HG03469 (cell line): ENCODE results near the gene HDGFL1.

ENCODE experiments used
- ATAC-seq: cut with Tn5 transposase; IDR thresholded peaks from one replicate; pipeline ENCODE4 v1.9.1; 2021; ENCODE audit warnings: mild to moderate bottlenecking, moderate library complexity, moderate number of reproducible peaks; ENCODE audit not compliant: unreplicated experiment

Gene HDGFL1

GRCh38 chr6:22569281-22570184 is at the start of gene HDGFL1:
HDGFL1 (plus strand) TSS chr6:22569566; CDS start chr6:22569576, 10 bp downstream.
- no peak for ATAC-seq

- no peak for ATAC-seq
These were observed 48.3 kb upstream of the HDGFL1 start for GRCh38 chr6:22521035-22521434.

GRCh38 chr6:22526736-22527135 is 42.6 kb upstream of the HDGFL1 start:
- ATAC-seq = no peak

- no peak for ATAC-seq
These were observed 39.5 kb upstream of the HDGFL1 start for GRCh38 chr6:22529866-22530265.

GRCh38 chr6:22530506-22530905 is 38.9 kb upstream of the HDGFL1 start:
- no peak for ATAC-seq

GRCh38 chr6:22536122-22536521 is 33.2 kb upstream of the HDGFL1 start:
- no peak for ATAC-seq

DNA sequence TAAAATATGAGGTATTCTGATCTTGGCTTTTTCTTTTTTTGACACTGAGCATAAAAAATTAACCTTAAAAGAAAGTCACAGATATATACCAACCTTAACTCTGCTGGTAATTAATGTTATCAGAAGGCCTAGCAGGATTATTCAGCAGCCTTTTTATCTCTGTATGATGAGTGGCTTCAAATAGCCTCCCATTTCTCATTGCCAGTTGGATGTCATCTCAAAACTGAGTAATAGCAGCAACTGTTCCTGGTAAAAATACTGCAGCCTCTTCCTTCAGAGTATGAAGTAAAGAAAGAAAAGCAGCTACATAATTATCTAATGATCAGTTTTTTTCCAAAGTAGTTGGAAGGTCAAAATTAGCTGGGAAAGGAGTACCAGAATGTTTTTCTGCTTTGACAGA is 24.9 kb upstream of the HDGFL1 start:
- ATAC-seq = no peak

- ATAC-seq = no peak
These were observed 24.3 kb upstream of the HDGFL1 start for GRCh38 chr6:22545051-22545450.

- no peak for ATAC-seq
These were observed 23.1 kb upstream of the HDGFL1 start for GRCh38 chr6:22546236-22546635.

GRCh38 chr6:22550971-22551670 is 18.2 kb upstream of the HDGFL1 start:
- no peak for ATAC-seq

DNA sequence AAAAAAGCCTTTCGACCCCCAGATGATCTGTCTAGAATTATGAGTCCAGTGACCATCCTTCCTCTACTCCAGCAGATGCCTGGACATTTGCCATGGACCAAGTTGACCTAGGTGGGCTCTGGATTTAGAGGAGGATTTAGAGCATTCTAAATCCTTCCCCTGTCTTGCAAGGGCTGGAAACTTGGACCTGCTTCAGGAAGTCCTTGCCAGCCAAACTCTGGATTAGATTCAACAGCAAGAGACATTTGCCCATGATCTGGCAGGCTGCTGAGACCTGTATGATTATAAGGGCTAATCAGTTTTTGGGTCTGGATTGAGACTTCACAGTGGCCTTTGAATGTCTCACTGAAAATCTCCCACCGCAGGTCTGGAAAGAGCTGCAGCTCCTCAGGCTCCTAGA is 13.1 kb upstream of the HDGFL1 start:
- no peak for ATAC-seq

DNA sequence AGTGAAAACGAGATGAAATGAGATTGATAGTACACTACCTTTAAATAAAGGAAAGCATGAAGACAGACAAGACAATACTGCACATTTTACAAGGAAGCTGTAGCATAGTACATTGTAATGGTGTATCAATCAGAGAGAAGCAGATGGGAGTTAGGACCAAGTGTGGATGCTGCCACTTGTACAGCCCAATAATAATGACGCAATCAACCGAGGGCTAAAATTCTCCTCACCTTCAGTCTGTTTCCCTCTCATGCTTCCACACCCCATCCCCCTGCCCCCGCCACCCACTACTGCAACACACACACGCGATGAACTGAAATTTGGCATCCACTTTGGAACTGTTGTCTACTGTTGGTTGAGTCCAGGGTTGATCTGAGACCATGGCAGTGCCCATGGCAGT is 12.4 kb upstream of the HDGFL1 start:
- ATAC-seq = no peak

DNA sequence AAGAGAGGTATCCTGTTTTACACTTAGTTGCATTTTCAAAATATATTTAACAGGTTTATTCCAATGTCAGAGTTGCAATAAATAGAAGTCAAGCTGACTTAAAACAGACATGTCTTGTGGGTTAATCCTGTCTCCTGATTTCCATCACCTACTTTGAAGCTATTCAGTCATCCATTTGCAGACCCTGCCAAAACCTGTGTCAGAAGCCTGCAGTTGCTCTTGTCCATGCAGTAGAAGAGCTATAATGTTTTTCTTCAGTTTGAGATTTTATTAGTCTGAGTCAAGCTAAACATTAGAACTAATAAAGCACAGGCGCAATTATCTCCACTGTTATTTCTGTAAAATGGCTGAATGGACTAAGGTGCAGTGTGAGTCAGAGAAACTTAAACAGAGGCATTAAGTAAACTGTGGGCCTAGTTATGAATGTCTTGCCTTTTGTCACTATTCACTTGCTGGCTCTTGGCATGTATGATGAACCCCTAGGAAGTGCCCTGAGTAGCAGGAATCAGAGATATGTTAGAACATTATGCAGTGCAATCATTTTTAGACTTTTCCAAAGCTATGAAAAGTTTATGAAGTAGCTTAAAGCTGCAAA is 11.0 kb upstream of the HDGFL1 start:
- ATAC-seq = no peak

- ATAC-seq = no peak
These were observed 512 bp upstream of the HDGFL1 start for GRCh38 chr6:22568854-22569253.

- ATAC-seq = no peak
These were observed 802 bp downstream of the HDGFL1 start for GRCh38 chr6:22570185-22570551.

DNA sequence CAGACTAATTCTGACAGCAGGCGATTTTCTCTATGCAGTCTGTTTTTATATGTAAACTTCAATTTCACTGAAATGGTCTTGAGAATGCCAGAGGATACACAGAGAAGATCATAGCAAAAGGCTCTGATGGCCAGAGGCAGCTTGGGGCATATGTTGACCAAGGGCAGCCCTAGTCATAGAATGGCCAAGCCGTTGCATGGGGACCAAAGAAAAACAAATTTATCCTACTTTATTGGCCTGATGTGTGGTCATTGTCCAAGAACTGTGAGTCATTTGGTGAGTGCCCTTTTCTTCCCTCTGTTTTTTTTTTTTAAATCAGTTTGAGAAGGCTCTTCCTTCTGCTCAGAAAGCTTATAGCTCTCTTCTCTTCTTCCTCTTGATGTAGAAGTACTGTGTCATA is 5.8 kb downstream of the HDGFL1 start:
- no peak for ATAC-seq

DNA sequence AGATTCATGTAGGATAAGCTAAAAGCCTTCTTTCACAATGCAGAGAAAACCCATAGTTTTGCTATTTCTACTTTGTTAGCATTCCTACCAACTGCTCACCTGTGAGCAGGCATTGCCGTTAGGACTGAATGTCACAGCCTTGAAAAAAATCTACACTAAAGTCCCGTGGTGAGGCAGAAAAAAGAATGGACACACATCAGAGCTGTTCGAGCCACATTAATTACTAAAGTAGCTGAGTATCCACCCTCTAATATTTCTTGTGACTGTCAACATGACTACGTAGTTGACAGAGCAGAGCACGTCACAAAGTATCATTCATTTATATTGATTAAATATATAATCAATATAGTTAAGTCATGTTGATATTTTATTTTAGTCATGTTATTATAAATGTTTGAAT is 10.1 kb downstream of the HDGFL1 start:
- ATAC-seq = no peak

DNA sequence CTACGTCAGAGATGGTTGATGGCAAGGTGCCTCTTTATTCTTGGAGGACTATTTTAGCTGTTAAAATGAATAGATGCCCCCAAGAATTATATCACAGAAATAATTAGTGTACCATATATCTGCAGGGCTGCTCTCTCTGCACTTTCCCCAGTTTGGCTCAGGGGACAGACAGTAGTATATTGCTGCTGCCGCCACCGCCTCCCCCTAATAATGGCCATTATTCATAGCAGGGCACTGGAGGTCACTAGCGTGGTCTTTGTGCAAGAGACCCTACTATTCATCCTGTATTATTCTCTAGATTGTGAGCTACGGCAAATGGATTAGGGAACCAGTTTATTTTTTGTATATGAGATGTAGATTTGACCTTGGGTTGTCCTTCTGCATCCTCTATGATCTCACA is 11.0 kb downstream of the HDGFL1 start:
- ATAC-seq = no peak

DNA sequence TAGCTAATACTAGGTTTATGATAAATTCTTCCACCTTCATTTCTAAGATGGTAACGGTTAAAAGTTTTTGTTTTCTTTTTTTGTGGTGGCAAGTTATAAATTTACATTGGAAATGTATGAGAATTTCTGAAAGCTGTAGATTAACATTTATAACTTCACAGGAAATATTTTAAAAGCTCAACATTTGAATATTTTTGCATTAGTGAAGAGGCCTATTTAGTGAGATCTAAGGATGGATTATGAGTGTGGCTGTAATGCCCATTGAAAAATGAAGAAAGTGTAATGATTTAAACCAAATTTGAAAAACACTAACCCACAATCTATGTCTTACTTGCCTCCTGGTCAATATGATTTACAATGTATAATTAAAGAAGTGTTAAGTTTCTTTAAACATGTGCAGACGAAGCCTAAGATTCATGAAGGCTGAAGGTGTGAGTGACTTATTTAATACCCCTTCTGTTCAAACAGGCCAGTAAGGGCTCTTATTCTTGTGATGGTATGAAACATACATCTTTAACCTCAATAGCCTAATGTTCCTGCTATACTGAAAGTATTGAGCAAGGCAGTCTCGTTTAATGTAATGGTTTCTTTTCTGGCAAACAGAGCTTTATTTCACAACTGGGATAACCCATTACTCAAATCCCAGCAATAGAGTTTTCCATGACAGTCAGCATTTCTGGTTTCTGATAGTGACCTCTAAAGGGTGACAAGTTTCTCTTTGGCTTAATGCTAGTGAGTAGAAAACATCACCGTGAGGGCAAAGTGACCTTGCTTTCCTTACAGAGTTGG is 13.2 kb downstream of the HDGFL1 start:
- no peak for ATAC-seq

DNA sequence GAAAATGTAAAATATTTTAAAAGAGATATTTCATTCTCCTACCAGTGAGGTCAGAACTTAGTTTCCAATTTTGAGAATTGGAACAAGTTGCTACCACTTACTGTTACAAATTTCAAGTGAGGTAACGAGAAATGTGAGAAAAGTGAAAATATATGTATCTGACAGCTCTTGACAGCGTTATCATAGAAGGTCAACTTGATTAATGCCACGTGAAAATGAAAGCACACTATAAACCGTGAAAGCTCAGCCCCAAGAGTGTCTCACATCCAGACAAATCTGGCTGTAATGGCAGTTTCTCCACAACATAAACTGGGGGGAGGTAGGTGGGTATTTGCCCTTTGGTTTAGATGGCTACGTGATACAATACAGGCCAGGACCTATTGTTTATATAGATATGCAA is 13.9 kb downstream of the HDGFL1 start:
- ATAC-seq = no peak

DNA sequence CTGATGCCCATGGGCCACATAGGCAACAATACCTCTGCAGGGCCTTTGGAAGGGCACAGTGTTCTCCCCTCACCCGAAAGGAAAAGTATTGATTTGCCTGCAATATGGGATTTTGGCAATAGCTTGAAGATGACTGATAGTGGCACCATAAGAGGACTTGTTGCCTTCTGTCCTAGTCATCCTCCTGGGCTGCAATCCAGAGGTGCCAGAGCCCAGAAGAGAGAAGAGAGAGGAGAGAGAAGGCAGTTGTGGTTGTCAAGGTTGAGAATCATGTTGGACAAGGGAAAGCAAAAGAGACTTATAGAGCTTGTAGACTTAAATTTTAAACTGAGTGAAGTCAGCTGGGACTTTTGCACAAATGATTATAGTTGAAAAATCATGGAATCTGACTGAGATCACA is 14.6 kb downstream of the HDGFL1 start:
- ATAC-seq = no peak
